GM23338 (cell line): ENCODE measurements around the gene TMX3. TPM values are rescaled to one million over a fixed set of nuclear protein-coding genes. Genes with fewer than 3 reads are reported as not detected.

Source experiments
- ATAC-seq: fragments of 200-7000 bp; cut with Tn5 transposase; 3 replicates; pipeline ENCODE4 v1.9.1; 2020
- DNase-seq: peaks from one replicate; pipeline ENCODE4 v3.0.0-alpha.2; 2015; ENCODE audit warnings: low spot score
- H2AFZ ChIP-seq: fragments of 200-600 bp; sonication (generic); 2 replicates; pipeline ENCODE4 v1.8.0; 2016; ENCODE audit warnings: antibody characterized with exemption, mild to moderate bottlenecking, moderate library complexity
- H3F3A ChIP-seq: fragments of 200-600 bp; sonication (generic); replicated peaks from 2 replicates; pipeline ENCODE4 v1.8.0; 2017; ENCODE audit warnings: antibody characterized with exemption, mixed run types, low read depth
- H3K27ac ChIP-seq: fragments of 200-600 bp; sonication (generic); 2 replicates; pipeline ENCODE4 v1.6.1; 2016; ENCODE audit warnings: low read depth
- H3K27me3 ChIP-seq: fragments of 200-600 bp; sonication (generic); 2 replicates; pipeline ENCODE4 v1.8.0; 2016; ENCODE audit warnings: mild to moderate bottlenecking, mixed run types, moderate library complexity; ENCODE audit not compliant: insufficient read depth
- H3K36me3 ChIP-seq: fragments of 200-600 bp; sonication (generic); 2 replicates; pipeline ENCODE4 v1.8.0; 2016; ENCODE audit warnings: mild to moderate bottlenecking; ENCODE audit not compliant: insufficient read depth
- H3K4me1 ChIP-seq: fragments of 200-600 bp; sonication (generic); 2 replicates; pipeline ENCODE4 v1.8.0; 2016; ENCODE audit warnings: mild to moderate bottlenecking, moderate library complexity; ENCODE audit not compliant: insufficient read depth
- H3K4me2 ChIP-seq: fragments of 200-600 bp; sonication (generic); 2 replicates; pipeline ENCODE4 v1.7.1; 2017; ENCODE audit warnings: mixed run types
- H3K4me3 ChIP-seq: fragments of 200-600 bp; sonication (generic); 2 replicates; pipeline ENCODE4 v1.6.1; 2016; ENCODE audit warnings: mixed run types
- H3K79me2 ChIP-seq: fragments of 200-600 bp; sonication (generic); replicated peaks from 2 replicates; pipeline ENCODE4 v1.8.0; 2017; ENCODE audit warnings: mild to moderate bottlenecking; ENCODE audit not compliant: insufficient read depth
- H3K9me2 ChIP-seq: fragments of 200-600 bp; sonication (generic); 2 replicates; pipeline ENCODE4 v1.8.0; 2017; ENCODE audit not compliant: insufficient read depth
- H4K20me1 ChIP-seq: fragments of 200-600 bp; sonication (generic); replicated peaks from 2 replicates; pipeline ENCODE4 v1.8.0; 2017; ENCODE audit warnings: mild to moderate bottlenecking; ENCODE audit not compliant: insufficient read depth
- H3K27ac Mint-ChIP-seq: 2 replicates; pipeline ENCODE4 v1.8.0; 2020; ENCODE audit warnings: inconsistent platforms, mild to moderate bottlenecking, moderate library complexity, mixed read lengths
- H3K27me3 Mint-ChIP-seq: 3 replicates; pipeline ENCODE4 v1.8.0; 2022; ENCODE audit warnings: low read depth, mild to moderate bottlenecking, moderate library complexity, mixed read lengths, inconsistent platforms; ENCODE audit not compliant: insufficient read depth, poor library complexity
- H3K36me3 Mint-ChIP-seq: 3 replicates; pipeline ENCODE4 v1.8.0; 2021; ENCODE audit warnings: low read depth, mild to moderate bottlenecking, inconsistent platforms, moderate library complexity, mixed read lengths
- H3K4me1 Mint-ChIP-seq: 3 replicates; pipeline ENCODE4 v1.8.0; 2020; ENCODE audit warnings: mild to moderate bottlenecking, inconsistent platforms, mixed read lengths
- H3K4me3 Mint-ChIP-seq: 3 replicates; pipeline ENCODE4 v1.8.0; 2021; ENCODE audit warnings: moderate library complexity, mild to moderate bottlenecking, inconsistent platforms, mixed read lengths
- H3K9me3 Mint-ChIP-seq: 3 replicates; pipeline ENCODE4 v1.8.0; 2020; ENCODE audit warnings: moderate library complexity, mild to moderate bottlenecking, inconsistent platforms, mixed read lengths
- CREB1 ChIP-seq: fragments of 250-450 bp; sonication (Bioruptor Pico); IDR thresholded peaks from 2 replicates; pipeline ENCODE4 v1.5.0; 2020; ENCODE audit warnings: low read depth, mild to moderate bottlenecking, moderate library complexity
- EZH2 ChIP-seq: fragments of 200-600 bp; sonication (generic); IDR thresholded peaks from one replicate; pipeline ENCODE4 v1.8.0; 2017; ENCODE audit warnings: antibody characterized with exemption, mild to moderate bottlenecking, low read depth; ENCODE audit not compliant: unreplicated experiment
- POLR2AphosphoS5 ChIP-seq: IDR thresholded peaks from 2 replicates; pipeline ENCODE4 v1.6.1; 2016; ENCODE audit warnings: antibody characterized with exemption, low read depth
- ZNF114 ChIP-seq: fragments of 250-450 bp; sonication (Bioruptor Pico); IDR thresholded peaks from 2 replicates; pipeline ENCODE4 v1.5.0; 2020; ENCODE audit warnings: mild to moderate bottlenecking, moderate library complexity
- ZNF331 ChIP-seq: fragments of 250-450 bp; sonication (Bioruptor Pico); IDR thresholded peaks from 2 replicates; pipeline ENCODE4 v1.5.0; 2020; ENCODE audit warnings: low read depth, mild to moderate bottlenecking, moderate library complexity
- polyA plus RNA-seq: library from polyadenylated mRNA; unstranded; fragments of >200 nt; fragmentation: Nextera tagmentation; extraction: Ambion mirVana; gene quantifications from 2 replicates; pipeline ENCODE4 v1.2.1, GENCODE V29; 2016
- total RNA-seq: library from RNA; depleted of rRNA; stranded (reverse); fragments of >200 nt; shearing (Covaris generic); gene quantifications from 2 replicates; pipeline ENCODE4 v1.2.3, GENCODE V29; 2014
- TF ChIP-seq, protein P1 (sequence below): IDR thresholded peaks from one replicate; pipeline ENCODE4 v1.6.1; 2018; ENCODE audit warnings: antibody characterized with exemption; ENCODE audit not compliant: unreplicated experiment
- TF ChIP-seq, protein P2 (sequence below), 2 experiments: fragments of 200-600 bp in 1 of 2; sonication (generic) in 1 of 2; conservative IDR thresholded peaks; 2 replicates each; pipeline versions ENCODE4 v1.5.1 to v1.6.1; 2016 to 2017; ENCODE audit warnings: antibody characterized with exemption in 2 of 2, low read depth in 2 of 2, mild to moderate bottlenecking in 2 of 2, moderate library complexity in 1 of 2

The TMX3 gene
- total and polyA plus RNA-seq, 2 experiments from 2014 or later, result 12.4 to 40.1 TPM

DNA sequence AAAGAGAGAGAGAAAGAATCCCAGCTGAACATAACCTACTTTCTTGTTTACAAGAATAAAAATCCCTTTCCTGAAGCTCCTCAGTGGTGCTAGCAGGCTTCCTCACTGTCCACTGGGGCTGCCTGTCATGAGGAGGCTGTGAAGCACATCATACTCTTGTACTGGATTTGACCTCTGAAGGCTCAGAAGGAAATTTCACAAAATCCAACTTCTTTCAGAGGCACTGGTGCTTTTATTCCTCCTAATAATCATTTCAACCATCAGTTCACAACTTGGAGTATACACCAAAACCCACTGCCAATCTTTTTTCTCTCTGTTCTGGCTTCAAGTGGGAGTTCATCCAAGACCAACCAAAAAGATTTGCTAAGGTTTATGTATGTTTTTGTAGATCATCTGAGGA, 48.5 kb downstream of the TMX3 start (continued):
- TF ChIP-seq POLR2AphosphoS5, result no peak
- no peak for TF ChIP-seq CREB1 (CRISPR knock-in tag)
- TF ChIP-seq, protein P1, sequence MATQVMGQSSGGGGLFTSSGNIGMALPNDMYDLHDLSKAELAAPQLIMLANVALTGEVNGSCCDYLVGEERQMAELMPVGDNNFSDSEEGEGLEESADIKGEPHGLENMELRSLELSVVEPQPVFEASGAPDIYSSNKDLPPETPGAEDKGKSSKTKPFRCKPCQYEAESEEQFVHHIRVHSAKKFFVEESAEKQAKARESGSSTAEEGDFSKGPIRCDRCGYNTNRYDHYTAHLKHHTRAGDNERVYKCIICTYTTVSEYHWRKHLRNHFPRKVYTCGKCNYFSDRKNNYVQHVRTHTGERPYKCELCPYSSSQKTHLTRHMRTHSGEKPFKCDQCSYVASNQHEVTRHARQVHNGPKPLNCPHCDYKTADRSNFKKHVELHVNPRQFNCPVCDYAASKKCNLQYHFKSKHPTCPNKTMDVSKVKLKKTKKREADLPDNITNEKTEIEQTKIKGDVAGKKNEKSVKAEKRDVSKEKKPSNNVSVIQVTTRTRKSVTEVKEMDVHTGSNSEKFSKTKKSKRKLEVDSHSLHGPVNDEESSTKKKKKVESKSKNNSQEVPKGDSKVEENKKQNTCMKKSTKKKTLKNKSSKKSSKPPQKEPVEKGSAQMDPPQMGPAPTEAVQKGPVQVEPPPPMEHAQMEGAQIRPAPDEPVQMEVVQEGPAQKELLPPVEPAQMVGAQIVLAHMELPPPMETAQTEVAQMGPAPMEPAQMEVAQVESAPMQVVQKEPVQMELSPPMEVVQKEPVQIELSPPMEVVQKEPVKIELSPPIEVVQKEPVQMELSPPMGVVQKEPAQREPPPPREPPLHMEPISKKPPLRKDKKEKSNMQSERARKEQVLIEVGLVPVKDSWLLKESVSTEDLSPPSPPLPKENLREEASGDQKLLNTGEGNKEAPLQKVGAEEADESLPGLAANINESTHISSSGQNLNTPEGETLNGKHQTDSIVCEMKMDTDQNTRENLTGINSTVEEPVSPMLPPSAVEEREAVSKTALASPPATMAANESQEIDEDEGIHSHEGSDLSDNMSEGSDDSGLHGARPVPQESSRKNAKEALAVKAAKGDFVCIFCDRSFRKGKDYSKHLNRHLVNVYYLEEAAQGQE, result no peak
- TF ChIP-seq, protein P2, sequence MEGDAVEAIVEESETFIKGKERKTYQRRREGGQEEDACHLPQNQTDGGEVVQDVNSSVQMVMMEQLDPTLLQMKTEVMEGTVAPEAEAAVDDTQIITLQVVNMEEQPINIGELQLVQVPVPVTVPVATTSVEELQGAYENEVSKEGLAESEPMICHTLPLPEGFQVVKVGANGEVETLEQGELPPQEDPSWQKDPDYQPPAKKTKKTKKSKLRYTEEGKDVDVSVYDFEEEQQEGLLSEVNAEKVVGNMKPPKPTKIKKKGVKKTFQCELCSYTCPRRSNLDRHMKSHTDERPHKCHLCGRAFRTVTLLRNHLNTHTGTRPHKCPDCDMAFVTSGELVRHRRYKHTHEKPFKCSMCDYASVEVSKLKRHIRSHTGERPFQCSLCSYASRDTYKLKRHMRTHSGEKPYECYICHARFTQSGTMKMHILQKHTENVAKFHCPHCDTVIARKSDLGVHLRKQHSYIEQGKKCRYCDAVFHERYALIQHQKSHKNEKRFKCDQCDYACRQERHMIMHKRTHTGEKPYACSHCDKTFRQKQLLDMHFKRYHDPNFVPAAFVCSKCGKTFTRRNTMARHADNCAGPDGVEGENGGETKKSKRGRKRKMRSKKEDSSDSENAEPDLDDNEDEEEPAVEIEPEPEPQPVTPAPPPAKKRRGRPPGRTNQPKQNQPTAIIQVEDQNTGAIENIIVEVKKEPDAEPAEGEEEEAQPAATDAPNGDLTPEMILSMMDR (conservative IDR thresholded peaks at IDR 0.05; ENCODE audit: low read depth in 2 of 2), result no peak
- no peak for TF ChIP-seq EZH2

DNA sequence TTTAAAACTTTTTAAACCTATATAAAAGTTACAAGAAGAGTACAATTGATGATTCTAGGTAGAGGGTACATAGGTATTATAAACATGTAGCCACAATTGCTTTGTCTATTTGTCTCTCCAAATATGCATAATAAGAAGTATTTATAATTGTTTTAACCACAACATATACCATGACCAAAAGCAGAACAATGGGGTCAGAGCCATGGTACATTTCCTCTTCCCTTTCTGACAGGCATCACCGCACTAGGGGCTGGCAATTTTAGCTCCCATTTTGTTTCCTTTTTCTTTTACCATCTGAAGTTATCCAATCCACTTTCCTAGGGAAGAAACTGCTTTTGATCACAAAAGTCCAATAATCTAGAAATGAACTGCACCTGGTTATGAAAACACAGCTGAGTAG, 49.3 kb downstream of the TMX3 start:
- H3K36me3 ChIP-seq, result no peaks in the 10 kb centered on the region
- H3K27me3 ChIP-seq, result no peaks in the 10 kb centered on the region
- H3K4me1 Mint-ChIP-seq, result 0 out of 3 replicates have a peak, but pooled peaks cover 2% of the 10 kb centered on the region
- no peak overlapping the region for H3K27ac ChIP-seq
- no peak overlapping the region for H3K27ac Mint-ChIP-seq
- no peaks in the 10 kb centered on the region for H3K9me2 ChIP-seq
- peaks cover 2% of the 10 kb centered on the region for H3K27me3 Mint-ChIP-seq
- no peaks in the 10 kb centered on the region for H3F3A ChIP-seq
- no peak overlapping the region for H3K4me2 ChIP-seq
- H3K9me3 Mint-ChIP-seq, result no peaks in the 10 kb centered on the region
- no peak for ATAC-seq
- H3K4me3 ChIP-seq, result no peak overlapping the region
- H3K79me2 ChIP-seq, result no peaks in the 10 kb centered on the region
- no peak overlapping the region for H2AFZ ChIP-seq
- no peak overlapping the region for H3K4me3 Mint-ChIP-seq
- no peaks in the 10 kb centered on the region; the same call in 2 of the 3 replicates for H3K36me3 Mint-ChIP-seq
- TF ChIP-seq ZNF114 (CRISPR knock-in tag) (no peak), ZNF331 (CRISPR knock-in tag) (no peak)
- TF ChIP-seq, protein P2 (conservative IDR thresholded peaks at IDR 0.05; ENCODE audit: low read depth in 2 of 2), result no peak
- no peaks in the 10 kb centered on the region for H4K20me1 ChIP-seq
- no peak for DNase-seq
- no peaks in the 10 kb centered on the region for H3K4me1 ChIP-seq
